ENCODE data around the gene CEP135.
A peak's percentile ranks its signal among the peaks of the same experiment; 100 is the strongest.
"Not testable (repeated sequence)": the region's sequence is repeated elsewhere in the genome, so short reads cannot be mapped to it uniquely, and the experiment has no call there.

CEP135 gene

DNA sequence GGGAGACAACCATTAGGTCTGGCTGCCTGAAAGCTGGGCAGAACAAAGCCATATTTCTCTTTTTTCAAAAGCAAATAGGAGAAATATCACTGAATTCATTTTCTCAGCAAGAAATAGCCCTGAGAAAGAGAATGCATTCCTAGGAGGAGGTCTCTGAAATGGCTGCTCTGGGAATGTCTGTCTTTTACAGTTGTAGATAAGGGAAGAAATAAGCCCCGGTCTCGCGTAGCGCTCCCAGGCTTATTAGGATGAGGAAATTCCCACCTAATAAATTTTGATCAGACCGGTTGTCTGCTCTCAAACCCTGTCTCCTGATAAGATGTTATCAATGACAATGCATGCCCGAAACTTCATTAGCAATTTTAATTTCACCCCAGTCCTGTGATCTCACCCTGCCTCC lies 12.8 kb upstream of the CEP135 start:
- H3K4me3 ChIP-seq (ENCODE audit: low read length); DNase-seq (ENCODE audit: low read depth, low spot score): not testable (repeated sequence)

- no peak overlapping the region for H3K4me3 ChIP-seq (ENCODE audit: low read length)
- no peak for DNase-seq (ENCODE audit: low read depth, low spot score)
Observed at GRCh38 chr4:55938481-55938880, 10.3 kb upstream of the CEP135 start.

- DNase-seq (ENCODE audit: low read depth, low spot score): no peak
- H3K4me3 ChIP-seq (ENCODE audit: low read length): no peak overlapping the region
Observed at GRCh38 chr4:55939421-55939820, 9.3 kb upstream of the CEP135 start.

GRCh38 chr4:55941881-55942396 lies 6.8 kb upstream of the CEP135 start:
- no peak overlapping the region for H3K4me3 ChIP-seq (ENCODE audit: low read length)
- DNase-seq (ENCODE audit: low read depth, low spot score): no peak

DNA sequence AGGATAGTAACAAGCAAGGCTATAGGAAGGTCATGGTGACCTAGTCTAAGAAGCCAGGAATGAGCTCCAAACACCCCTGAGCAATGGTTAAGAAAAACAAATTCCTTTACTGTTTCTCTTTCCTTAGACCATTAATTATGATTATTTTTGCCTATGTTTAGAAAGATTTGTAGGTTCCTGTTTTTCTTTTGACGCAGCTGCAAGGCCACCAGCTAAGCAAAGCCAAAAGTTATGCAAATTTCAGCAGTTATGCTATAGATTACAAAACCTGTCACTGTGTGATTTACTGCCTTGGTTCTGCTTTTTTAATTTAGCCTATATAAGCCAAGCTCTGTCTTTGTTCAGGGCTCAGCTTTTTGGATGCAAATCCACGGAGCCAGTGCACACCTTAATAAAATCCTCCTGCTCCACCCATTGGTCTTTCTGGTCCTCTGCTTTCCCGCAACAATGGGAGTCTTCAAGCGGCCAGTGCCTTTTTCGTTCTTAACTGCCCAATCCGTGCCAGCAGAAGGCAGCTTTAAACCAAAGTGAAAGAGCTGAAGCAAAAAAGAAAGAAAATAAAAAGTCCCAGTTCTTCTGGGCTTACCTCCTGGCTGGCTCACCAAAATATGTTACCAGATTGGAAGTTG lies 1.4 kb upstream of the CEP135 start:
- H3K4me3 ChIP-seq (ENCODE audit: low read length): no peak overlapping the region
- DNase-seq (ENCODE audit: low read depth, low spot score): no peak

- DNase-seq (ENCODE audit: low read depth, low spot score): peak; percentile 57
- peak overlapping the region; percentile 84 for H3K4me3 ChIP-seq (ENCODE audit: low read length)
Observed at GRCh38 chr4:55947912-55948725, 626 bp upstream of the CEP135 start.

DNA sequence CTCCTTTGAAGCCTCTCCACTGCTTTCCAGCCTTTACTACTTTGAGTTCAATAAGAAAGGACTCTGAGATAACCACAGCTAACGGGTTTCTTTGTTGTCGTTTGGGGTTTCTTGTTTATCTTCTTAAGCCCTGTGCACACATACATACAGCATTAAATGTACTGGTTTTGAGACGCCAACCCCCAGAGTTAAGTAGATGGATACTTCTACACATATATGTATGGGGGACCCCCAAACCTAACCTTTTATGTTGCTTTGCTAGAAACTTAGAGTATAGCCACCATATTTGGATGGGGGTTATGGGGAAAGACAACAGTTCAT lies 697 bp downstream of the CEP135 start:
- peak overlapping the region; percentile 84 for H3K4me3 ChIP-seq (ENCODE audit: low read length)
- peak; percentile 53 for DNase-seq (ENCODE audit: low read depth, low spot score)

GRCh38 chr4:55951191-55951922 lies 2.6 kb downstream of the CEP135 start:
- no peak overlapping the region for H3K4me3 ChIP-seq (ENCODE audit: low read length)
- no peak for DNase-seq (ENCODE audit: low read depth, low spot score)

- DNase-seq (ENCODE audit: low read depth, low spot score): no peak
- H3K4me3 ChIP-seq (ENCODE audit: low read length): no peak overlapping the region
Observed at GRCh38 chr4:55955710-55956109, 7.0 kb downstream of the CEP135 start.

DNA sequence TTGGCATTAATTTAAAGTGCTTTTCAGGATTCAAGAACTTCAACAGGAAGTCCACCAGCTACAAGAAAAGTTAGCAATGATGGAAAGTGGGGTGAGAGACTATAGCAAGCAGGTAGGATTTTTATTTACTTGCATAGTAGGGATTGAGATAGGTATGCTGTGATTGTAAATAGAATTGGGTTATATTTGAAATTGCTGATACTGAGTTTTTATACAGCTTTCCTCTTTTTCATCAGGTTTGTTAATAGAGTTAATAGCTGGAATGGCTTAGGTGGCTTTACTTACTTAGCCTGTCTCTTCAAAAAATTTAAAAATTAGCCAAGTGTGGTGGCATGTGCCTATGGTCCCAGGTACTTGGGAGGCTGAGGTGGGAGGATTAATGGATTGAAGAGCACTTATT lies 10.9 kb downstream of the CEP135 start:
- DNase-seq (ENCODE audit: low read depth, low spot score): no peak
- H3K4me3 ChIP-seq (ENCODE audit: low read length): no peak overlapping the region

DNA sequence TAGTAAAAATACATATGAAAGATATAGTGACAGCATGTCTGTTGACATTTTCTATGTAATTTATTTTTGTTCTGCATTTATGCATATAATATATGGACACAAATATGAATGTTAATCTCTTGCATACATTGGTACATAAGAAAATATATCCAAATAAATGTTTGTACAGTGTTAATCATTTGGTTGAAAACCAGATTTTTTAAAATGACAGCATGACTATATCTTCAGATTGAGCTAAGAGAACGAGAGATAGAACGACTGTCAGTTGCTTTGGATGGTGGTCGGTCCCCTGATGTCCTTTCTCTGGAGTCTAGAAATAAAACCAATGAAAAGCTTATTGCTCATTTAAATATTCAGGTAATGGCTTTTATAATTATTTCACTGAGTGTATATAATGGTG lies 15.3 kb downstream of the CEP135 start:
- no peak overlapping the region for H3K4me3 ChIP-seq (ENCODE audit: low read length)
- DNase-seq (ENCODE audit: low read depth, low spot score): no peak

- DNase-seq (ENCODE audit: low read depth, low spot score): no peak
- no peak overlapping the region for H3K4me3 ChIP-seq (ENCODE audit: low read length)
Observed at GRCh38 chr4:55965585-55965984, 16.8 kb downstream of the CEP135 start.

- not testable (repeated sequence) for H3K4me3 ChIP-seq (ENCODE audit: low read length); DNase-seq (ENCODE audit: low read depth, low spot score)
Observed at GRCh38 chr4:55966324-55966723, 17.6 kb downstream of the CEP135 start.

GRCh38 chr4:55967376-55967775 lies 18.6 kb downstream of the CEP135 start:
- DNase-seq (ENCODE audit: low read depth, low spot score): no peak
- no peak overlapping the region for H3K4me3 ChIP-seq (ENCODE audit: low read length)

- H3K4me3 ChIP-seq (ENCODE audit: low read length): no peak overlapping the region
- no peak for DNase-seq (ENCODE audit: low read depth, low spot score)
Observed at GRCh38 chr4:55973650-55974049, 24.9 kb downstream of the CEP135 start.

DNA sequence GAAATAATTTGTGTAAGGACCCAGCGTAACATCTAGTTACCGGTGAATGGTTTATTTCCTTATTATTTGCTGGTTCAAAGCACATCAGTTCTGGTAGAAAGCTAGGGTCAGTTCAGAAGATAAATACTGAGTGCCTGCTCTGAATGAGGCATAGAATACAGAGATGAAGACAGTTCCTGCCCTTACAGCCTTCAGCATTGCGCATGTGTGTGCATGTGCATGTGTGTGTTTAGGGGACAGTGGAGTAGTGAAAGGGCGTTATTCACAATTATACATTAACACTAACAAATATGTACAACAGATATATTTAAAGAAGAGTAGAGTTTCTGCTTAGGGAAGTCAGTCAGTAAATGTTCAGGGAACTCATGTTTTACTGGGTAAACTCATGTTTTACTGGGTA lies 29.1 kb downstream of the CEP135 start:
- DNase-seq (ENCODE audit: low read depth, low spot score): no peak
- no peak overlapping the region for H3K4me3 ChIP-seq (ENCODE audit: low read length)

DNA sequence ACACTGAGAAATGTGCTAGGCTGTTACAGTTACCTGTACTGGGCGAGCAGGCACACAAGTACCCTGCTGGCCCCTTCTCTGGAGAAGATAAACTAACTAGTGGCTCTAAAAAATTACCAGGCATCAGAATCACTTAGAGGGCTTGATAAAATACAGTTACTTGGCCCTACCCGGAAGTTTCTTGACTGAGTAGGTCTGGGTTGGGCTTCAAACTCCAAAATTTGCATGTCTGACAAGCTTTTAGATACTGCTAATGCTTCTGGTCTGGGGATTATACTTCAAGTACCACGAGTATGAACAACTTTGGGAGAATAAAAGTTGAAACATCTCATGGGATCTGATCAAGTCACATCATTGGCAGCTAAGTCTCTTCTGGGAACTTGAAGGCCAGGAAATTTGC lies 30.8 kb downstream of the CEP135 start:
- H3K4me3 ChIP-seq (ENCODE audit: low read length): no peak overlapping the region
- no peak for DNase-seq (ENCODE audit: low read depth, low spot score)

- no peak for DNase-seq (ENCODE audit: low read depth, low spot score)
- no peak overlapping the region for H3K4me3 ChIP-seq (ENCODE audit: low read length)
Observed at GRCh38 chr4:55980725-55981124, 32.0 kb downstream of the CEP135 start.

DNA sequence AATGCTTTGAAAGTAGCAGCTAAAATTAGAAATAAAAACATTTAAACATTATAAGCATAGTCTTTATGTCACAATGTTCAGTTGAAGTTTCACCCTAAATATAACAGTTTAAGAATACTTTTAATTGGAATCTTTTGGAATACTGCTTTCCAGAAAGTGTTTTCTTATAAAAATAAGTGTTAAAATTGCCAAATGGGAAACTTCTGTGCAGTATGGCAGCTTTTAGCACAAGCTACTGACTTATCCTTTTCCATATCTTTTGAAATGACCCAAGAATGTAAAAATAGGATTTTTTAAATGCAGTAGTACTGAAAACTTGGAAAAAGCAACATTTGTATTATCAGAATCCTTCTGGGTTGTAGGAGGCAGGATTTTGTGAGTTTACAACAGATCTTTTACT lies 34.2 kb downstream of the CEP135 start:
- no peak for DNase-seq (ENCODE audit: low read depth, low spot score)
- no peak overlapping the region for H3K4me3 ChIP-seq (ENCODE audit: low read length)

GRCh38 chr4:55989766-55990165 lies 41.0 kb downstream of the CEP135 start:
- DNase-seq (ENCODE audit: low read depth, low spot score): no peak
- H3K4me3 ChIP-seq (ENCODE audit: low read length): no peak overlapping the region
